ENCODE results near the gene POLK. TPM values are rescaled to one million over a fixed set of nuclear protein-coding genes. Genes with fewer than 3 reads are reported as not detected.

The POLK gene
- total RNA-seq, 1 donor from 2014 or later: 25.7 TPM

- H3K4me3 ChIP-seq (ENCODE audit: low read depth, low read length): no peak overlapping the region
- DNase-seq (ENCODE audit: low read depth): no peak
- TF ChIP-seq CTCF (conservative IDR thresholded peaks at IDR 0.05; ENCODE audit: low read depth, low read length): no peak
Measured at GRCh38 chr5:75522025-75522424, 10.3 kb downstream of the POLK start.

- no peak for DNase-seq (ENCODE audit: low read depth)
- TF ChIP-seq CTCF (conservative IDR thresholded peaks at IDR 0.05; ENCODE audit: low read depth, low read length): no peak
- H3K4me3 ChIP-seq (ENCODE audit: low read depth, low read length): no peak overlapping the region
Measured at GRCh38 chr5:75522542-75522941, 10.9 kb downstream of the POLK start.

- no peak for DNase-seq (ENCODE audit: low read depth)
- TF ChIP-seq CTCF (conservative IDR thresholded peaks at IDR 0.05; ENCODE audit: low read depth, low read length): no peak
Measured at GRCh38 chr5:75523275-75523674, 11.6 kb downstream of the POLK start.

GRCh38 chr5:75524071-75524470 lies 12.4 kb downstream of the POLK start:
- DNase-seq (ENCODE audit: low read depth): no peak
- no peak for TF ChIP-seq CTCF (conservative IDR thresholded peaks at IDR 0.05; ENCODE audit: low read depth, low read length)
- no peak overlapping the region for H3K4me3 ChIP-seq (ENCODE audit: low read depth, low read length)

More at GRCh38 chr5:75523275-75523674, 11.6 kb downstream of the POLK start:
- H3K4me3 ChIP-seq (ENCODE audit: low read depth, low read length): no peak overlapping the region

GRCh38 chr5:75524591-75524990 lies 12.9 kb downstream of the POLK start:
- no peak for TF ChIP-seq CTCF (conservative IDR thresholded peaks at IDR 0.05; ENCODE audit: low read depth, low read length)
- no peak overlapping the region for H3K4me3 ChIP-seq (ENCODE audit: low read depth, low read length)
- DNase-seq (ENCODE audit: low read depth): no peak

GRCh38 chr5:75525344-75525743 lies 13.7 kb downstream of the POLK start:
- TF ChIP-seq CTCF (conservative IDR thresholded peaks at IDR 0.05; ENCODE audit: low read depth, low read length): no peak
- DNase-seq (ENCODE audit: low read depth): no peak
- no peak overlapping the region for H3K4me3 ChIP-seq (ENCODE audit: low read depth, low read length)

GRCh38 chr5:75526070-75526469 lies 14.4 kb downstream of the POLK start:
- TF ChIP-seq CTCF (conservative IDR thresholded peaks at IDR 0.05; ENCODE audit: low read depth, low read length): no peak
- DNase-seq (ENCODE audit: low read depth): no peak
- H3K4me3 ChIP-seq (ENCODE audit: low read depth, low read length): no peak overlapping the region

Measured in epithelial cell of proximal tubule (primary cell).